Activated CD4-positive, alpha-beta T cell treated with anti-CD3 and anti-CD28 coated beads, Interleukin-2, amount 50 U/mL, for 24 hours (primary cell): Measurements from ENCODE around the gene VWA7.
A peak's percentile ranks its signal among the peaks of the same experiment; 100 is the strongest.
"Not testable (repeated sequence)": the region's sequence is repeated elsewhere in the genome, so short reads cannot be mapped to it uniquely, and the experiment has no call there.

Experiments
- DNase-seq, 2 donors: peaks; one replicate each; pipeline ENCODE4 v3.0.0-alpha.2; 2020; ENCODE audit warnings: low read depth in 1 of 2, low spot score in 1 of 2

Gene VWA7

GRCh38 chr6:31801031-31801927, 24.2 kb upstream of the VWA7 start:
- DNase-seq = not testable (repeated sequence)

- DNase-seq = no peak
These were observed 22.7 kb upstream of the VWA7 start for GRCh38 chr6:31799781-31800180.

GRCh38 chr6:31797588-31797987, 20.5 kb upstream of the VWA7 start:
- no peak for DNase-seq

GRCh38 chr6:31796993-31797385, 19.9 kb upstream of the VWA7 start:
- no peak for DNase-seq

- DNase-seq = peak; percentile 69 to 72
These were observed 18.6 kb upstream of the VWA7 start, which contains the start of gene VARS1 for GRCh38 chr6:31795616-31796298. VARS1 (minus strand) TSS chr6:31795752; CDS start chr6:31795217, 535 bp downstream.

GRCh38 chr6:31794866-31795615, 17.9 kb upstream of the VWA7 start:
- peak in 1 of 2 donors; percentile 33 for DNase-seq

- DNase-seq = no peak
These were observed 17.3 kb upstream of the VWA7 start for GRCh38 chr6:31794294-31794865.

- not testable (repeated sequence) for DNase-seq
These were observed 16.8 kb upstream of the VWA7 start for GRCh38 chr6:31793927-31794245.

GRCh38 chr6:31792761-31793171, 15.6 kb upstream of the VWA7 start:
- no peak for DNase-seq

GRCh38 chr6:31792090-31792374, 14.9 kb upstream of the VWA7 start:
- no peak for DNase-seq

- no peak for DNase-seq
These were observed 14.4 kb upstream of the VWA7 start for GRCh38 chr6:31791324-31792089.

GRCh38 chr6:31785475-31785874, 8.3 kb upstream of the VWA7 start:
- DNase-seq = no peak

GRCh38 chr6:31784098-31784925, 7.2 kb upstream of the VWA7 start:
- DNase-seq = no peak

- no peak for DNase-seq
These were observed 5.2 kb upstream of the VWA7 start for GRCh38 chr6:31782126-31782855.

- no peak for DNase-seq
These were observed 4.4 kb upstream of the VWA7 start for GRCh38 chr6:31781244-31782125.

GRCh38 chr6:31780507-31781243, 3.5 kb upstream of the VWA7 start:
- no peak for DNase-seq

- DNase-seq = no peak
These were observed 2.8 kb upstream of the VWA7 start for GRCh38 chr6:31779908-31780307.
